GM19467 (cell line): Measurements from ENCODE around the gene C11orf68.

ENCODE experiments used
- ATAC-seq: cut with Tn5 transposase; IDR thresholded peaks from one replicate; pipeline ENCODE4 v1.9.1; 2021; ENCODE audit warnings: mild to moderate bottlenecking, moderate library complexity; ENCODE audit not compliant: unreplicated experiment

C11orf68 gene

DNA sequence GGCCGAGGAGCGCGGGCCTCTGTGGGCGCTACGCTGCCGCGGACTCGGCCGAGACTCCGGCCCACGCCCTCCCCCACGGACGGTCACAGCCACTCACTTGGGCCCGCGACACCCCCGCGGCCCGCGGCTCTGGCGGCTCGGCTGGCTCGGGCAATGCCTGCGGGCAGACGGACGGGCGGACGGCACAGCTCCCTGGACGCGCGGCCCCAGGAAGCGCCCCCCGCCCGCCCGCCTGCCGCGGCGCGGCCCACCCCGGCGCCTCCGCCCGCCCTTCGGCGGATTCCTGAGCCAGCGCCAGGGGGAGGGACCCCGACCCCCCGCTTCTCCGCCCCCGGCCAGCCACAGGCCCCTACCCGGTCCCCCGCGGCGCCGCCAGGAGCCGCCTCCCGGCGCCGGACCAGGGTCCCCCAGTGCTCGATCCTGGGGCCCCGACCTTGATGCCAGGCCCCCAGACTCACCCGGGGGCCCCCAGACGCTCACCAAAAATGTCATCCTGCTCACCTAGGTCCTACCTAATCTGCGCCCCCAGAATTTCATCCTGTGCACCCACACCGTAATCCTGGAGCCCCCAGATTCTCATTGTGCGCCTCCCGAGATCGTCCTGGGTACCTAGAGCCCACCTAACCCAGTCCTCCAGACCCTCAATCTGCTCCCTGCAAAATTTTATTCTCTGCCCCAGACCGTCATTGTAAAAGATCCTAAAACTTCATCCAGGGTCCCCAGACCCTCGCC is 46.1 kb downstream of the C11orf68 start, which contains the start of gene EFEMP2:
Gene EFEMP2 (minus strand): TSS at position 215 of the 732 bp plus-strand sequence. CDS start 446 bp downstream, outside the sequence.
- no peak for ATAC-seq

- no peak for ATAC-seq
These were observed 46.9 kb downstream of the C11orf68 start for GRCh38 chr11:65871811-65872548.

GRCh38 chr11:65870706-65871681 is 47.9 kb downstream of the C11orf68 start:
- ATAC-seq, result no peak

- ATAC-seq, result no peak
These were observed 48.6 kb downstream of the C11orf68 start for GRCh38 chr11:65870307-65870658.

- no peak for ATAC-seq
These were observed 49.1 kb downstream of the C11orf68 start for GRCh38 chr11:65869643-65870306.

- no peak for ATAC-seq
These were observed 50.0 kb downstream of the C11orf68 start for GRCh38 chr11:65868907-65869306.

GRCh38 chr11:65868076-65868667 is 50.7 kb downstream of the C11orf68 start:
- no peak for ATAC-seq

DNA sequence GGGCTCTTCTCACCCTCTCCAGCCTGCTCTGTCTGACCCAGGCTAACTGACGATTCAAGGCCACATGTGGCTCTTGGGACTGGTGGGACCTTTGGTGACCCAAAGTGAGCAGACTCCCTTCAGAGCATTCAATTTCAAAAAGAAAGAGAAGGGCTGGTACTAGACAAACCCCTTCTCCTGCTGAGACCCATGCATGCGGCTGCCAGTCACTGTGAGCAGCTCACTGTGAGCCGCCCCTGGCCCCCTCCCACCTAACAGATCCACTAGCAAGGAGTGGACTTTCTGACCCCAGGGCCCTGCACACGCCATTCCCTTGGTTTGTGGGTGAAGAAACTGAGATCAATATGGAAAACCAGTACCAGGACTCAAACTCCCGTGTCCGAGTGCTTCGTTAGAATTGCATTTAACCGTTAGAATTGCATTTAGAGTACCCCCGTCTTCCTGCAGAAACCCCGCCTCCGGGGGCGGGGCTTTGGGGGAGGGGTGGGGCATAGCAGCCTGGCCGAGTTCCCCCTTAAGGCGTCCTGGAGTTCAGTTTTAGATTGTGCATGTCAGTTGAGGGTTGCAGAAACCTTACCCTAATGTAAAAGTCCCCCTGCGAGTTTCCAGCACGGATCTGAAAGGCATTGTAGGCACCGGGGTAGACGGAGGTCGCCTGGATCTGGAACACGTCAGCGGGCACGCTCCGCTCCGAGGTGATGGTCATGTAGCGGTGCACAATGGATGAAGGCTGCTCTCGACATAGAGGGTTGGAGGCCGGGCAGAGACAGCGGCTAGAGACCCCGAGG is 51.4 kb downstream of the C11orf68 start:
- ATAC-seq, result no peak
